ENCODE results near the gene SLIT1.

Gene SLIT1

DNA sequence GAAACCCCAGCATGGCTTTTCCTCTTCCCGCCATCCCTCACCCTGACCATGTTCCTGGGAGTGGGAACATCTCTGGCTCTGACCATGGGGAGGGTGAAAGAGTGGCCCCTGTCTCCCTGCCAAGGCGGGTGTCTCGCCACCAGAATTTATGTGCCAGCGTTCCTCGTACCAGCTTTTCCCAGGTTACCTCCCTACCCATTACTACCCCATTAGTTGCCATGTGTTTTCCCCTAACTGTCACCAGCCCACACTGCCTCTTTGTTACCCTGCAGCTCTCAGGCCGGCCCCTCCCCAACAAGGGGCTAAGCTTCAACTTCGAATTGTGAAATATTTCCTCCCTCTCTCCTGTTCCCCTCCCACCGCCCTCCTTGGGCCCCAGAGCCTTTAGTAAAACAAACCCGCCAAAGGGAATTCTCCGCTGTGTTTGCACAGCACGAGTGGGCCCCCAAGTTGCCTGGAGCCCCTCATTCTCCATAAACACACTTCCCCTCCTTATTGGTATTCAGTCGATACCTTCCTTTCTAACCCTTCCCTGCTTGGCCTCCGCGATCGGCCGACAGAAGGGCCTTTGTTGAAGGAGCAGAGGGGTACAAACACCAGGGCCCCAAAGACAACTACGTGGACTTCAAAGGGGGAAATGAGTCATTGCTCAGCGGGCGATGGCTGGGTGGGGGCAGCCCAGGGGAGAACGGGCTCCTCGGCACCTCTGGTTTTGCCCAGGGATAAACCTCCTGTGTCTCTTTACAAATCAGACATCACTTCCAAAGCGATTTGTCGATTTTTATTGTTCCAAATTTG lies 45.5 kb downstream of the SLIT1 start:
- TF ChIP-seq, protein P1, sequence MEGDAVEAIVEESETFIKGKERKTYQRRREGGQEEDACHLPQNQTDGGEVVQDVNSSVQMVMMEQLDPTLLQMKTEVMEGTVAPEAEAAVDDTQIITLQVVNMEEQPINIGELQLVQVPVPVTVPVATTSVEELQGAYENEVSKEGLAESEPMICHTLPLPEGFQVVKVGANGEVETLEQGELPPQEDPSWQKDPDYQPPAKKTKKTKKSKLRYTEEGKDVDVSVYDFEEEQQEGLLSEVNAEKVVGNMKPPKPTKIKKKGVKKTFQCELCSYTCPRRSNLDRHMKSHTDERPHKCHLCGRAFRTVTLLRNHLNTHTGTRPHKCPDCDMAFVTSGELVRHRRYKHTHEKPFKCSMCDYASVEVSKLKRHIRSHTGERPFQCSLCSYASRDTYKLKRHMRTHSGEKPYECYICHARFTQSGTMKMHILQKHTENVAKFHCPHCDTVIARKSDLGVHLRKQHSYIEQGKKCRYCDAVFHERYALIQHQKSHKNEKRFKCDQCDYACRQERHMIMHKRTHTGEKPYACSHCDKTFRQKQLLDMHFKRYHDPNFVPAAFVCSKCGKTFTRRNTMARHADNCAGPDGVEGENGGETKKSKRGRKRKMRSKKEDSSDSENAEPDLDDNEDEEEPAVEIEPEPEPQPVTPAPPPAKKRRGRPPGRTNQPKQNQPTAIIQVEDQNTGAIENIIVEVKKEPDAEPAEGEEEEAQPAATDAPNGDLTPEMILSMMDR (IDR thresholded peaks at IDR 0.05; ENCODE audit: control insufficient read depth, insufficient read depth, low read depth, low read length, missing control alignments) = no peak
- no peak for DNase-seq (ENCODE audit: low read depth)
- no peak overlapping the region for H3K4me3 ChIP-seq (ENCODE audit: control insufficient read depth, low read depth, low read length)

DNA sequence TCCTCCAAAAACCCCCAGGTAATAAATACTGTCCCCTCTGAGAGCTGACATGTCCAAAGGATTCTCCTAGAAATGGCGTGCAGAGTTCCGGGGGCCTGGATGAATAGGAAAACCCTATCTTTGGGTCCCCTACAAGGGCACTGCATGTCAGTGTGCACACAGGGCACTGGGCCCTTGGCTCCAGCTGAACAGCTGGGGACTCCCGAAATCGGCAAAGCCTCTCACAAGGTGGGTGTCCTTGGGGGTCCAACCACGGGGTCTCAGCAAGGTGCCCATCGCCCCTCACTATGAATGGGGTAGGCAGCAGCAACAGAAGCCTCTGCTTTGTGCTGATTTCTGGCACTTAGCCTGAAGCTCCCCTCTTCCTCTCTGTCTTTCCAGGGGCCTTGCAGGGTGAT lies 46.1 kb downstream of the SLIT1 start:
- TF ChIP-seq, protein P1 (IDR thresholded peaks at IDR 0.05; ENCODE audit: control insufficient read depth, insufficient read depth, low read depth, low read length, missing control alignments) = no peak
- H3K4me3 ChIP-seq (ENCODE audit: control insufficient read depth, low read depth, low read length) = no peak overlapping the region
- DNase-seq (ENCODE audit: low read depth) = no peak

DNA sequence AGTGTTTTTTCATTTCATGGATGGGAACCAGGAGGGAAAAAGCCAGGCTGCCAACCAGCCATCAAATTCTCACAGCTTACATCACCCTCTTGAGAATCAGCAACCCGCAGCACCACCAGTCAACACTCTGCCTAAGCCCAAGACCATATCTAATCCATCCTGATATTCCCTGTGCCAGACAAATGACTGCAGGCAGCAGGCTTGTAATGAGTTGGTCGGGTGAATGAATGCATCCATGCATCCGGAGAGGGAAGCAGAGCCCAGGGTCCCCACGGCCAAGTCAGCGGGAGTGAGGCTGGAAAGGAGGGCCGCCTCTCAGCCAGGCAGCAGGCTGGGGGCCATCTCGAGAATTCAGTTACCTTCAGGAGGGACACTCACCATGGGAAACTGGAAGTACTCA lies 46.9 kb downstream of the SLIT1 start:
- no peak for DNase-seq (ENCODE audit: low read depth)
- TF ChIP-seq, protein P1 (IDR thresholded peaks at IDR 0.05; ENCODE audit: control insufficient read depth, insufficient read depth, low read depth, low read length, missing control alignments) = no peak
- no peak overlapping the region for H3K4me3 ChIP-seq (ENCODE audit: control insufficient read depth, low read depth, low read length)

DNA sequence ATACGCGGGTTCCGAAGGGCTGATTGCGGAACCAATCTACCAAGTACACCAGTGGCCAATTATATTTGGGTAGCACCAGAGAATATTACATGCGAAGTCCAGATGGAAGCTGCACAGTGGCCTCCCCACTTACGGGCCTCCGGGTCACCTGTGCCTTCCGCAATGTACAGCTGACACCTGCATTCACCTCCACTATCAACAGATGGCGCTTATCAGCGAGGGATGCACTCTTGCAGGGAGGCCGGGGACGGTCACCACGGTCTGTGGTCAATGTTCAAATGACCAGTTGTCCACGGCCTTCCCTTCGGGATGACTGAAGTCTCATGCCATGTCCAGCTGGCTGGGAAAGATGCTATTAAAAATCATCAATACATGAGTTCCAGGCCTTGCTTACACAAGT lies 47.6 kb downstream of the SLIT1 start:
- TF ChIP-seq, protein P1 (IDR thresholded peaks at IDR 0.05; ENCODE audit: control insufficient read depth, insufficient read depth, low read depth, low read length, missing control alignments) = no peak
- no peak overlapping the region for H3K4me3 ChIP-seq (ENCODE audit: control insufficient read depth, low read depth, low read length)
- DNase-seq (ENCODE audit: low read depth) = no peak

DNA sequence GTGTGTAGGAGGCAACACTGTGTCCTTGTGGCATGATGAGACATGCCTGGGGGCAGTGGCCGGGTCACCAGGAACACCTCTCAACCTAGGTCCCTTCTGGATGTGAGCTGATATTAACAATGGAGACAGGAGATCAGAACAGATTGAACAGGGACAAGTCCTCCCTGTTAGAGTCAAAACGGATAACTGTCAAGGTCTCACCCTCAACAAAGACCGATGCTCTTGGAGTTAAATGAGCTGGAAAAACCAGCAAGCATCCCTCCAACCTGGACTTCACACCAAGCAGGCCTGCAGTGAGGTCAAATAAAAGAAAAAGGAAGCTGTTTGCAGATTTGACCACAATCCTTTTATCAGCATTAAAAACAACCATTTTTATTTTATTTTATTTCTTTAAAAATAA lies 49.0 kb downstream of the SLIT1 start:
- TF ChIP-seq, protein P1 (IDR thresholded peaks at IDR 0.05; ENCODE audit: control insufficient read depth, insufficient read depth, low read depth, low read length, missing control alignments) = no peak
- DNase-seq (ENCODE audit: low read depth) = no peak
- no peak overlapping the region for H3K4me3 ChIP-seq (ENCODE audit: control insufficient read depth, low read depth, low read length)

DNA sequence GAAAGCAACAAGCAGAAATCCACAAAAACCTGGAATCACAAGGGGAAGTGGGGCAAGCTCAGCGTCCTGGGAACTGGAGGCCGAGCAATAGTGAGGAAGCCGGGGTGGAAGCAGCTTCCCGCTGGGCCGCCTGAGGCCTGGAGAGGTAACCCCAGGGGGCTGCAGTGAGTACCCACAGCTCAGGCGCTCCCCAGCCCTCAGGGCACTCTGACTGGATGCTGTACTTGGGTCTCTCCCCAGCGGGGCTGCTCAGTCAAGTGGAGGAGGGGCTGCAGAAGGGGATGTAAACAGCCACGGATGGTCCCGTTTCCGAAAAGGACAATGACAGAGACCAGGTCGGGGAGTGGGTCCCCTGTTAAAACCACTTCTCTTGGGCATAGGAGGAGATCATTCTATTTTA lies 50.3 kb downstream of the SLIT1 start:
- TF ChIP-seq, protein P1 (IDR thresholded peaks at IDR 0.05; ENCODE audit: control insufficient read depth, insufficient read depth, low read depth, low read length, missing control alignments) = no peak
- no peak for DNase-seq (ENCODE audit: low read depth)
- no peak overlapping the region for H3K4me3 ChIP-seq (ENCODE audit: control insufficient read depth, low read depth, low read length)
